Thyroid gland (tissue), 4 donors: Measurements from ENCODE around the gene GH1. TPM values are rescaled to one million over a fixed set of nuclear protein-coding genes. Genes with fewer than 3 reads are reported as not detected.

Experiments used
- DNase-seq, 2 donors: peaks; one replicate each; pipeline ENCODE4 v3.0.0-alpha.2; 2019
- H3K27ac ChIP-seq, 3 donors: fragments of 200-600 bp; sonication (generic); 1 replicate in 2 of 3; 2 replicates in 1 of 3; pipeline ENCODE4 v1.5.1; 2016 to 2019; ENCODE audit warnings: mild to moderate bottlenecking in 1 of 3, moderate library complexity in 1 of 3
- H3K27me3 ChIP-seq: fragments of 200-600 bp; sonication (generic); one replicate; pipeline ENCODE4 v1.5.1; 2019
- H3K36me3 ChIP-seq, 2 donors: fragments of 200-600 bp; sonication (generic); one replicate each; pipeline ENCODE4 v1.5.1; 2016 to 2019
- H3K4me1 ChIP-seq, 2 donors: fragments of 200-600 bp; sonication (generic); one replicate each; pipeline ENCODE4 v1.5.1; 2017 to 2019
- H3K4me3 ChIP-seq, 3 donors: fragments of 200-600 bp; sonication (generic); replicated peaks in 1 of 3; 1 replicate in 2 of 3; 2 replicates in 1 of 3; pipeline ENCODE4 v1.5.1; 2016; ENCODE audit warnings: mild to moderate bottlenecking in 1 of 3
- H3K9me3 ChIP-seq: fragments of 200-600 bp; sonication (generic); one replicate; pipeline ENCODE4 v1.5.1; 2017
- CTCF ChIP-seq, 6 experiments: fragments of 200-600 bp in 3 of 6; fragments of 450-650 bp in 3 of 6; sonication (generic) in 3 of 6; IDR thresholded peaks; one replicate each; pipeline ENCODE4 v1.5.1; 2016 to 2019; ENCODE audit warnings: antibody characterized with exemption in 6 of 6, mild to moderate bottlenecking in 2 of 6, inconsistent platforms in 1 of 6, moderate library complexity in 1 of 6
- POLR2A ChIP-seq, 2 donors: fragments of 450-650 bp; IDR thresholded peaks; one replicate each; pipeline ENCODE4 v1.6.1; 2017; ENCODE audit warnings: antibody characterized with exemption in 2 of 2, mild to moderate bottlenecking in 2 of 2, moderate library complexity in 1 of 2
- WGBS, 2 donors: methylation state at CpG; one replicate each; pipeline ENCODE4 v1.1.5; 2017; 5-methylcytosine and 5-hydroxymethylcytosine counted together
- intact Hi-C: fragments of 100-400 bp; cut with DNase I; formaldehyde crosslinking; loops from one replicate; pipeline ENCODE4 v1.15.1; 2023
- total RNA-seq, 4 donors: library from RNA; depleted of rRNA; stranded (reverse); fragments of >200 nt; gene quantifications; one replicate each; pipeline ENCODE4 v1.2.3, GENCODE V29; 2016

GH1 gene
- total RNA-seq, 4 donors from 2014 or later, result not detected

- 81 to 88% methylated on average over 10 to 24 of the region's 24 CpGs for WGBS, 2 donors
- Histone ChIP-seq H3K4me1 (peaks cover 0 to 10% of the 10 kb centered on the region in 2 donors), H3K4me3 (no peak overlapping the region), H3K9me3 (no peaks in the 10 kb centered on the region), H3K27ac (peak overlapping the region in 1 of 3 donors; percentile 41), H3K27me3 (no peaks in the 10 kb centered on the region), H3K36me3 (no peaks in the 10 kb centered on the region)
- intact Hi-C loops, result no loop called here
- TF ChIP-seq POLR2A (IDR thresholded peaks at IDR 0.05) (no peak), CTCF (IDR thresholded peaks at IDR 0.05) (no peak)
- DNase-seq, result no peak
Observed at GRCh38 chr17:63929860-63930766, 11.5 kb upstream of the GH1 start.

- Histone ChIP-seq H3K4me1 (peaks cover 0 to 10% of the 10 kb centered on the region in 2 donors), H3K9me3 (no peaks in the 10 kb centered on the region), H3K36me3 (no peaks in the 10 kb centered on the region), H3K27me3 (no peaks in the 10 kb centered on the region), H3K4me3 (no peak overlapping the region), H3K27ac (no peak overlapping the region)
- 89 to 95% methylated on average over 7 to 10 of the region's 10 CpGs for WGBS, 2 donors
- intact Hi-C loops, result no loop called here
- no peak for TF ChIP-seq POLR2A (IDR thresholded peaks at IDR 0.05)
- no peak for TF ChIP-seq CTCF (IDR thresholded peaks at IDR 0.05)
- DNase-seq, result no peak
Observed at GRCh38 chr17:63928966-63929695, 10.5 kb upstream of the GH1 start.

GRCh38 chr17:63928172-63928666 lies 9.6 kb upstream of the GH1 start:
- peaks cover 0 to 10% of the 10 kb centered on the region in 2 donors for H3K4me1 ChIP-seq
- H3K9me3 ChIP-seq, result no peaks in the 10 kb centered on the region
- H3K4me3 ChIP-seq, result no peak overlapping the region
- no peak for DNase-seq
- no peak overlapping the region for H3K27ac ChIP-seq
- no peak for TF ChIP-seq CTCF (IDR thresholded peaks at IDR 0.05)
- TF ChIP-seq POLR2A (IDR thresholded peaks at IDR 0.05), result no peak
- WGBS, 2 donors, result 92 to 93% methylated on average over 10 of the region's 10 CpGs
- intact Hi-C loops, result no loop called here
- H3K36me3 ChIP-seq, result no peaks in the 10 kb centered on the region
- H3K27me3 ChIP-seq, result no peaks in the 10 kb centered on the region

GRCh38 chr17:63927464-63928171 lies 9.0 kb upstream of the GH1 start:
- Histone ChIP-seq H3K4me3 (no peak overlapping the region), H3K27ac (no peak overlapping the region), H3K4me1 (peaks cover 0 to 10% of the 10 kb centered on the region in 2 donors), H3K36me3 (no peaks in the 10 kb centered on the region), H3K27me3 (no peaks in the 10 kb centered on the region), H3K9me3 (no peaks in the 10 kb centered on the region)
- intact Hi-C loops, result no loop called here
- DNase-seq, result no peak
- no peak for TF ChIP-seq POLR2A (IDR thresholded peaks at IDR 0.05)
- no peak for TF ChIP-seq CTCF (IDR thresholded peaks at IDR 0.05)
- WGBS, 2 donors, result 78 to 79% methylated on average over 7 of the region's 8 CpGs
